GM19328 (cell line): ENCODE measurements around the gene TMEM54.

Experiments used
- ATAC-seq: cut with Tn5 transposase; IDR thresholded peaks from one replicate; pipeline ENCODE4 v1.9.1; 2021; ENCODE audit warnings: mild to moderate bottlenecking, moderate library complexity; ENCODE audit not compliant: unreplicated experiment

The TMEM54 gene, protein sequence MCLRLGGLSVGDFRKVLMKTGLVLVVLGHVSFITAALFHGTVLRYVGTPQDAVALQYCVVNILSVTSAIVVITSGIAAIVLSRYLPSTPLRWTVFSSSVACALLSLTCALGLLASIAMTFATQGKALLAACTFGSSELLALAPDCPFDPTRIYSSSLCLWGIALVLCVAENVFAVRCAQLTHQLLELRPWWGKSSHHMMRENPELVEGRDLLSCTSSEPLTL

DNA sequence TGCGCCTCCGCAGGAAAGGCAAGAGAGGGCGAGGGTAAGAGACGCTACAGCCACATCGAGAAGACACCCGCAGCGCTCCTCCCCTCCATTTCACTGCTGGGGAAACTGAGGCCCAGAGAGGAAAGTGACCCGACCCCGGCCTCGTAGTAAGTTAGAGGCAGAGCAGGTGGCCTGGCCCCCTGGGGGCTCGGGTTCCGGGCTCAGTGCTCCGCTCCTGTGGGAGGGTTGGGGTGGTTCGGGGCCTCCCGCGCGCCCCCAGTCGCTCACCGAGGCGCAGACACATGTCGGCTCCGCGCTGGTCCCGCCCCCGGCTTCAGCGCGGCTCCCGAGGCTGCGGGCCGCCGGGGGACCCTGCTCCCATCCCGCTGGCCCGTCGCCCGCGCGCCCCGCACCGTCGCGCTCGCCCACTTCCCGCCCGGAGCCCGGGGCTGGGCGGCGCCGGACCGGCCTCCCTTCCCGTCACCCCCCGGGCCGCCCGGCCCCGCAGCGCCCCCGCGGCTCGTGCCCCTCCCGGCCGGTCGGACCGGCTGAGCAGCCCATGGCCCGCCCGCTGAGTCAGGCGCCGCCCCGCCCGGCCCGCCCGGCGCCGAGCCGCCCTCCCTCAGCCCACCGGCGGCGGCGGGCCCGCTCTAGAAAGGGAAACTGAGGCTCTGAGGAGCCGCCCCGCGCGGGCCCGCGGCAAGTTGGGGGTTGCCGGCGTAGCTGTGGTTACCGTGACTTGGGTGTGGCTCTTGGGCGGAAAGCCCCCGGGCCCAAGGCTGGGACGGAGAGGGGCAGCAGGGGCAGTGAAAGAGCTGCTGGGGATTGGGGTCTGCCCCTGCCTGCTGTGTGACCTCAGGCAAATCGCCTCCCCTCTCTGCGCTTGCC is at the start of gene TMEM54:
Gene TMEM54, minus strand, starts transcription at position 434 of the 867 bp plus-strand sequence. Its CDS starts 151 bp downstream, at position 283.
- no peak for ATAC-seq

DNA sequence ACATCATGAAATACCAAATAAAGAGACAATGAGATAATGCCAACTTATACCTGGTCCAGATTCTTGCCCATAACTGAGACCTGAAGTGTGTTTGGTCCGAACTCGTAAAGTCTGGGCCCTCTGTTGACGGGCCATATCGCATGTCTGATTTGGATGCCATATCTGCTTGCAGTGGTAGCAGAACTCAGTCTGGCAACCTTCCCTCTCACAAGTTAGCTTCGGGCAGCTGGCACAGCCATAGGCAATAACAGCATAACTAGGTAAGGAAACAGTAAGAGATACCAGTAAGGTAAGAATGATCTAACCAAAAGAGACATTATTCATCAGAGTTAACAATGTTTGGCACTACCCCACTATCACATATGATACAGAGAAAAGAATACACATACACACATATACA is 48.3 kb upstream of the TMEM54 start:
- ATAC-seq: no peak

- no peak for ATAC-seq
These were observed 47.7 kb upstream of the TMEM54 start for GRCh38 chr1:32948905-32949304.

GRCh38 chr1:32948390-32948722 is 47.2 kb upstream of the TMEM54 start:
- ATAC-seq: no peak

DNA sequence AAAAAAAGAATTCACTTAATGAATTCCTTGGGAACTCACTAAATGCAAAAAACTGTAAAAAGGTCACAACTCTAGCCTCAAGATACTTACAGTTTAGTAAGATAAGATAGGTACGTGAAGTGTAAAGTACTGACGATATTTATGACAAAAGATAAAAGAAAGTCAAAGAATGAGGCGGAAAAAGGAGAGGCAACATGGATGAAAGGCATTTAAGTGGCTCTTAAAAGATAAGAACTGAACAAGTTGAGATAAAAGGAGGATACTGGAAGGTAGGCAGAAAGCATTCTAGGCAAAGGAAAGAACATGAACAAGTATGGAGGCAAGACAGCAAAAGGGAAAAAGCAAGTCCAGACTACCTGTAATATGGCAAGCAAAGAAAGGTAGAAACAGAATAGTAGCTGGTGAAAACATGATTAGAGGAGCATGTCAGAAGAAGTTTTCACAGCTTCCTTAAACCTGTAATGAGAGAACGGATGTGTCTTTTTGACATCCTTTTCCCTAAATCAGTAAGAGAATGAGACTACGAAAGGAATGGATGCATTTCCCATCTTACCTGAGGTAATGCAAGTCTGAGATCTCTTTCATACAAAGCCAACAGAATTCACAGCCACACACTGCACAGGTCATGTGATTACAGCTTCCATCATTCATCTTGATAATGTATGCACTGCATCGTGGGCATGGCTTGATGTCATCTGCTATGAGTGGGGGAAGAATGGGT is 46.6 kb upstream of the TMEM54 start:
- ATAC-seq: no peak

GRCh38 chr1:32946413-32946812 is 45.2 kb upstream of the TMEM54 start:
- no peak for ATAC-seq

- ATAC-seq: no peak
These were observed 43.0 kb upstream of the TMEM54 start for GRCh38 chr1:32944180-32944579.

- ATAC-seq: no peak
These were observed 38.6 kb upstream of the TMEM54 start for GRCh38 chr1:32939655-32940371.

DNA sequence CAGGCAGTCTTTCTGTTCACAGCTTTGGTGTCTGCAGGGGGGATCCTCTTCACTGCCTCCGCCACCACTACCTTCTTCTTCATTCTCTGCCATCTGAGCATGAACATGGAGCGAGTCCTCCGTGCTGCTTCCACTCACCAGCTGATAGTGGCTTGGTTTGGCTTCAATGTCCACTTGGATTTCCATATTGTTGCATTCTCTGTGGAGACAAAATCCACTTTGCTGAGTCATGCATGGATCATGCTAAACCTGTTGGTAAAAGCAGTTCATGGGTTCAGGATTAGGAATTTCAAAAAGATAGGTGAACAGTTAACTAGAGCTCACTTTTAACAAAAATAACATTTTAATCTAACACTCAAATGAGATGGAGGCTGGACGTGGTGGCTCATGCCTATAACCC is 35.9 kb upstream of the TMEM54 start:
- ATAC-seq: no peak

DNA sequence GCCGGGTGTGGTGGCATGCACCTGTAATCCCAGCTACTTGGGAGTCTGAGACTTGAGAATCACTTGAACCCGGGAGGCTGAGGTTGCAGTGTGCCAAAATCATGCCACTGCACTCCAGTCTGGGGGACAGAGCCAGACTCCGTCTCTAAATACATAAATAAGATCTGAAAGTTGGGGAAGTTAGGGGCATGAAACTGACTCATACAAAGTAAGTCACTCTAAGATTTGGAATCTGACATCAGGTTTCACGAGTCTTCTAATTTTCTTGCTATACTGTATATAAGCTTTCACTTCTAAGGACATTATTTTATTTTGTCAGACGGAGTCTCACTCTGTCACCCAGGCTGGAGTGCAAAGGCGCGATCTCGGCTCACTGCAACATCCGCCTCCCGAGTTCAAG is 33.3 kb upstream of the TMEM54 start:
- ATAC-seq: no peak

- no peak for ATAC-seq
These were observed 32.6 kb upstream of the TMEM54 start for GRCh38 chr1:32933742-32934322.

DNA sequence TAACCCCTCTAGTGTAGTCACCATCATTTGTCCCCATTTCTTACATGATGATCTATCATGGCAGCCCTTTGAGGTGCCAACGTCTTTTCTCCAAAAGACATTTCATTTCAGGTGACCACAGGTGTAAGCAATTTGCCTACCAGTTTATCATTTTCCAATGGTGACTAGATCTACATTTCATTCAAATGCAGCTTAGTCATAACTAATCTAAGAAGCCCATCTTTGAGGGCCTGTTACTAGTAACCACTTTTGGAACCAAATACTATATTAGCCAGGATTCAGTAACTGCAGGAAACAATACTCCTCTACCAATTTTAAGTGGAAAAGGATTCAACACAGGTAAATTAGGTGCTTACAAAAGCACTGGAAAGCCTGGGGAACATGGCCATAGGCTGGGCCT is 30.6 kb upstream of the TMEM54 start:
- ATAC-seq: no peak

GRCh38 chr1:32929366-32929765 is 28.2 kb upstream of the TMEM54 start:
- ATAC-seq: no peak

GRCh38 chr1:32928715-32929114 is 27.5 kb upstream of the TMEM54 start:
- no peak for ATAC-seq

GRCh38 chr1:32928285-32928684 is 27.1 kb upstream of the TMEM54 start:
- no peak for ATAC-seq

DNA sequence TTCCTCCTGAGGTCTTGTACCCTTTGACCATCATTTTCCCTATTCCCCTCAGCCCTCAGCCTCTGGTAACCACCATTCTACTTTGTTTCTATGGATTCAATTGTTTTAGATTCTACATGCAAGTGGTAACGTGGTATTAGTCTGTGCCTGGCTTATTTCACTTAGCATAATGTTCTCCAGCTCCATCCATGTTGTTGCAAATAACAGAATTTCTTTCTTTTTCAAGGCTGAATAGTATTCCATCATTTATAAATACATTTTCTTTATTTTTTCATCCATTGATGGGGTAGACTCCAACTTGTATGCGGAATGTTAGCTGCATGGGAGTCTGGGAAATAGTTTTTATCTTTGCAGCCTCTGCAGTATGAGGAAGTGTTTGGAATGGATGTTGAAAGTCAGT is 26.3 kb upstream of the TMEM54 start:
- ATAC-seq: no peak

DNA sequence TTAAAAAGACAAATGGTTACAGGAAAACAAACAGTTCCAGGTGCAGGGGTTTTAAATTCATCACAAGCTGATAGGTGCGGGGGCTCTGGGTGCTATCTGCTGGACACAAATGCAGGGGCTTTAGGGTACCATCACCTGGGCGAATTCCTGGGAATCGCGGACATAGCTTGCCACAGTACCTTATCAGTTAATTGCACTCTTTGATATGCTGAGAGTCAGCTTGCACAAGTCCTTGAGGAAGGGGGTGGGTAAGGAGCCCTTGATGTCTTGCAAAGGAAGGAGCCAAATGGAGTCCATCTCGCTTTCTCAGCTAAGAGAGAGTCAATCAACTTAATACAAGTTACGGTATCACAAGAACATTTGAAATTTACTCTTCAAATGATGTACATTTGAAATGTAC is 25.4 kb upstream of the TMEM54 start:
- ATAC-seq: no peak

DNA sequence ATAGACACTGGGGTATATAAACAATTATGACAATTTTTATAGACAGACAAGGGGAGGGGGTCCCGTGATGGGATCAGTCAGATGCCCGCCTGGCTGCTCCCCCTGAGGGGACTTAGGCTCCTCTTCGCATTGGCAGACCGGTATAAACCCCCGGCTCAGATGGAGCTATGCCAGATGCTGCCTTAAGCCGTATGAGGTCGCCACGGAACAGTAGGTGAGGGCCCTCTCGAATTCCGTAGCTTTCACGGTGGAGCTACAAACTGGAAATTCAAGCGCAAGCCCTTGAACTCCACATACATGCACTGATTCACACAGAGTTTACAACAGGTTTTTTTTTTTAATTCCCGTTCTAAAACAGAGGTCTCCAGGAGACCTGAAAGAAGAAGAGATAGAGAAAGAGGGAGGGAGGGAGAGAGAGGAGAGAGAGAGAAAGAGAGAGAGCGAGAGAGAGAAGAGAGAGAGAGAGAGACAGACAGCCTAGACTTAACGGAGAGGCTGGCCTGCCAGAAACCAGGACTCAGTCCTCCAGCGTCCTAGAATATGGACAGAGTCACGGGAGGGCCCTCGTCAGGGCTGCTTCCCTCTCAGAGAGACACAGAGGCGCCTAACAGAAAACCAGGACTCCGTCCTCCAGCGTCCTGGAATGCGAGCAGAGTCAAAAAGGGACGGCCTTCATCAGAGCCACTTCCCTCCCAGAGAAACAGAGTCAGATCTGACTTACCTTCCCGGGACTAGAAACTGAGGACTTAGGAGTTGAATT is 24.4 kb upstream of the TMEM54 start:
- ATAC-seq: no peak

DNA sequence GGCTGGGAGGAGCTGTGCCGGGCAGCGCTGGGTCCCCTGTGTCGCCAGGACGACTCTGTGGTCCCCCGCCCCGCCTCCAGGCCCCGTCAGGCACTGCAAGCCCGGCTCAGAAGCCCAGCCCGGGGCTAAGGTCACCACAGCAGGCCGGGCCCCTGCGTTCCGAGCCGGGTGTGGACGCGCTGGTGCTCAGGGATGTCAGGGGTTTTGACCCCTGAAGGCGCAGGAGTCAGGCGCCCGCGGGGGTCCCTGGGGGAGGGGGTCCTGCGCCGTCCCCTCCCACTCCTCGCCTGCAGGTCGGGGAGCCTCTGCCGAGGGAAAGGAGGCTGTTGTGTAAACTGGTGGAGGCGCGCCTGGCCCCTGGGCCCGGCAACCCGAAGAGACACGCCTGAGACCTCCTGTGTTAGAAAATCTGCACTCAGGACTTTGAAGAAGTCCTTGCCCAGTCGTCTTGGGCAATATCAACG is 23.7 kb upstream of the TMEM54 start:
- no peak for ATAC-seq

DNA sequence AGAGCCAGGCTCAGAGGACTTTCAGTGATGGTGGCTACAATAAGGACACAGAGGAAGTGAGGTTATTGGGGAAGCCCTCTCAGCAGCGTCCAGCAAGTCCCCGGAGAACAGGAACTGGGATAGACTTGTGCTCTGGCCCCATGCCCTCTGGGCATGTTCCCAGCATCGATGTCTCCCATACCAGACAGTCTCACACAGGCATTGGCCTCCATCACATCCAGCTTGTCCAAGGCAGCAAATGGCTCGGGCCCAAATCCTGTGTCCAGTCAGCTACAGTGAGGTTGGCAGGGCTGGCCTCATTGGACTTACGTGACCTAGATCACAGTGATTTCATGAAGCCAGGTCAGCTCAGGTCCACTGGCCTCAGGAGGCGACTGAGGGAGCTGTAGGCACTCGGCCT is 19.6 kb upstream of the TMEM54 start:
- no peak for ATAC-seq
